ENCODE results near the gene PILRA. TPM values are rescaled to one million over a fixed set of nuclear protein-coding genes. Genes with fewer than 3 reads are reported as not detected.

Gene PILRA
- total RNA-seq, 1 experiment from 2014 or later: 1.8 TPM

GRCh38 chr7:100427762-100428198 lies 54.5 kb downstream of the PILRA start:
- DNase-seq (ENCODE audit: low spot score): no peak
- Mint-ChIP-seq H3K4me3 (peak overlapping the region; percentile 97), H3K27ac (no peak overlapping the region), H3K36me3 (peaks cover 12% of the 10 kb centered on the region), H3K4me1 (peaks cover 17% of the 10 kb centered on the region), H3K9me3 (peaks cover 4% of the 10 kb centered on the region; the same call in 1 of the 2 replicates), H3K27me3 (ENCODE audit: low read depth) (peaks cover 30% of the 10 kb centered on the region)
- TF ChIP-seq ARID4B (CRISPR knock-in tag; IDR thresholded peaks at IDR 0.05; ENCODE audit: borderline replicate concordance) (no peak), TP53 (CRISPR knock-in tag; IDR thresholded peaks at IDR 0.05) (no peak), ELF4 (CRISPR knock-in tag; IDR thresholded peaks at IDR 0.05; ENCODE audit: low read depth) (peak; percentile 91; the same call in 1 of the 2 replicates), RELA (CRISPR knock-in tag; IDR thresholded peaks at IDR 0.05; ENCODE audit: borderline replicate concordance) (no peak)
- ChIA-PET CTCF (interaction anchor here (0.6 to 3.2 kb wide), 9 partner anchors 10 to 159 kb away, joined by 3 to 20 read pairs (median 4); partner anchors contain the start of genes FBXO24 and LRCH4), POLR2A (interaction anchor here (0.7 to 3.0 kb wide), 8 partner anchors 8 to 484 kb away, joined by 3 to 25 read pairs (median 6); partner anchors contain the start of genes FBXO24, GAL3ST4, MOSPD3 and PPP1R35)
- no peak for ATAC-seq

- Mint-ChIP-seq H3K27ac (peak within 1 kb of the TSS; percentile 100), H3K4me3 (peak within 1 kb of the TSS; percentile 97), H3K4me1 (peaks cover 19% of the 10 kb centered on the region), H3K9me3 (peaks cover 4% of the 10 kb centered on the region; the same call in 1 of the 2 replicates), H3K36me3 (peaks cover 18% of the 10 kb centered on the region), H3K27me3 (ENCODE audit: low read depth) (peaks cover 30% of the 10 kb centered on the region)
- DNase-seq (ENCODE audit: low spot score) (peak; percentile 95), ATAC-seq (peak; percentile 47)
- ChIA-PET POLR2A (interaction anchor here (0.6 to 3.0 kb wide), 21 partner anchors 8 to 485 kb away, joined by 3 to 25 read pairs (median 5); partner anchors contain the start of genes FBXO24, GAL3ST4, LAMTOR4 and MOSPD3), CTCF (interaction anchor here (0.6 to 3.2 kb wide), 16 partner anchors 10 to 277 kb away, joined by 3 to 20 read pairs (median 4); partner anchors contain the start of genes FBXO24, LRCH4 and POP7)
- TF ChIP-seq ZNF423 (CRISPR knock-in tag; IDR thresholded peaks at IDR 0.05): no peak
- no peak for TF ChIP-seq GTF2I (CRISPR knock-in tag; conservative IDR thresholded peaks at IDR 0.05)
- peak; percentile 98 for TF ChIP-seq ZNF232 (CRISPR knock-in tag; IDR thresholded peaks at IDR 0.05)
- no peak for TF ChIP-seq GRHL2 (CRISPR knock-in tag; IDR thresholded peaks at IDR 0.05; ENCODE audit: insufficient replicate concordance, severe bottlenecking)
- TF ChIP-seq ZBTB43 (CRISPR knock-in tag; IDR thresholded peaks at IDR 0.05): peak; percentile 81
- TF ChIP-seq ATF3 (CRISPR knock-in tag; conservative IDR thresholded peaks at IDR 0.05): peak; percentile 59; the same call in 1 of the 2 replicates
- TF ChIP-seq ZNF317 (CRISPR knock-in tag; IDR thresholded peaks at IDR 0.05; ENCODE audit: borderline replicate concordance, low read depth): peak; percentile 80
- no peak for TF ChIP-seq ZNF138 (CRISPR knock-in tag; conservative IDR thresholded peaks at IDR 0.05)
- peak; percentile 89 for TF ChIP-seq USF1 (CRISPR knock-in tag; IDR thresholded peaks at IDR 0.05)
- peak; percentile 99 for TF ChIP-seq ZNF281 (CRISPR knock-in tag; IDR thresholded peaks at IDR 0.05)
- TF ChIP-seq TEAD4 (CRISPR knock-in tag; IDR thresholded peaks at IDR 0.05): peak; percentile 95
- peak; percentile 94 for TF ChIP-seq OVOL2 (CRISPR knock-in tag; IDR thresholded peaks at IDR 0.05; ENCODE audit: borderline replicate concordance)
- TF ChIP-seq PRDM15 (CRISPR knock-in tag; IDR thresholded peaks at IDR 0.05): peak; percentile 71
These were observed 55.1 kb downstream of the PILRA start, which contains the start of gene ZCWPW1 for GRCh38 chr7:100428199-100428966. Gene ZCWPW1 (minus strand): TSS chr7:100428703. CDS start chr7:100420649, 8,054 bp downstream.

All from WTC11 (cell line).